Measurements from ENCODE around the gene SLC22A12. TPM values are rescaled to one million over a fixed set of nuclear protein-coding genes. Genes with fewer than 3 reads are reported as not detected.
A peak's percentile ranks its signal among the peaks of the same experiment; 100 is the strongest.

The SLC22A12 gene
- total RNA-seq (not detected), total RNA-seq (0 reads per million in 2 donors)

DNA sequence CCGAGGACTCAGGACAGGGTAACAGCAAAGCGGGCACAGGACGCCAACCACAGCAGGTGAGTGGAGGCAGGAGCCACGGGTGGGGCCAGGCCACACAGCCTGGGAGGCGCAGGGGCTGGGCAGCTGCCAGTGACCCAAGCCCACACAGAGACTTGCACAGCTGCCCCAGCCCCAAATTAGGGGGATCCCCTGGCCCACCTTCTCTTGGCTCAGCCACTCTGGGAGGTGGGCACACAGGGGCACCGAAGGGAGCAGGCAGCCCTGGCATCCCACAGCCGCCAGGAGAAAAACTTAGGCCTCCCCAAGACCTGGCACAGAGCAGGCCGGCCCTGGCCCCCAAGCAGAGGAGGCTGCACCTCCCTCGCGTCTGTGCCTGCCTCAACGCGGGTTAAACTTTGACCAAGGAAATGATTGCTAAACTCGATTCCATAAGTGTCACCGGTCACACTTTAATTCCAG is at the start of gene SLC22A12:
Gene SLC22A12 (plus strand): TSS at position 458 of the 459 bp plus-strand sequence. CDS start 337 bp downstream, outside the sequence.
- no peak for DNase-seq
- Mint-ChIP-seq H3K27me3 (peaks cover 7% of the 10 kb centered on the region), H3K4me3 (no peak within 1 kb of the TSS), H3K36me3 (ENCODE audit: low read depth) (peaks cover 2% of the 10 kb centered on the region), H3K27ac (no peak within 1 kb of the TSS), H3K4me1 (no peaks in the 10 kb centered on the region)
- no peak for ATAC-seq
- no peaks in the 10 kb centered on the region for H3K9me3 ChIP-seq (ENCODE audit: control insufficient read depth, low read length, poor library complexity, severe bottlenecking)

DNA sequence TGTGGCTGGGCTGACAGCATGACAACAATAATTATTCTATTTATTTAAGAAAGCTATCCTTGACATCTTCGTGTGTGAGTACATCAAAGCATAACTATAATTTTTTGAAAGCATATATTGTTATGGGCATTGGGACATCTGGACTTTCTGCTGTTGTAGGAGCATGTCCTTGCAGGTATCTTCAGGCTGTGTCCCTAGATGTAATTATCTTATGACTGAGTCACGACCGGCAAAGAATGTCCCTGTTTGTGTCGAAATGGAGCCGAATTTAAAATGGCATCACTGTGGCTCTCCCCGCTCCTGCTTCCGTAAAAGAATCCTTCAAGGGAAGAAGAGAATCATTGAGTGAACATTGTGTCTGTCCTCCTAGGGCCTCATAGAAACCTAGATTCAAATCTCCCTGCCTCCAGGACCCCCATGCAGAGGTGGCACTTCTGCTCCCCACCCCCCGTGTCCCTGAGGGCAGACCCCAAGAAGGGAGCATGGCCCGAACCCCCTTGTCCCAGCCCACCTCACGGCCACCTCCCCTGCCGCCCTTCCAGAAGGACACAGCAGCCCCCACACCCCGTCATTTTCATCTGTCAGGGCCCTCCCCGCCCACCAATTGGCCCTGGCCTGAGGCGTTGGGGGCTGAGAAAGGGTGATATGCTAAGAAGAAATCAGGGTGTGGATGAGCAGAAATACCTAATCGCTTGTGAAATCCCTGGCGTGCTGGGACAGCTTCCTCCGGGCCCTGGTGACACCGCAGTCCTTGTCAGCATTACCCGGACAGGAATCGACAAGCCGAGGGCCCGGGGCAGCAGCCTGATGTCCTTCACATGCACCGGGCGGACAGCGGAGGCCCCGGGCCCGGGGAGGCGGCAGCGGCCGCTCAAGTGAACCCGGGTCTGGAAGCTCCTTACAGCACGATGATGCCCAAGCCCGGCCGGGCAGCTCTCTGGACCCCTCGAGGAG is 48.6 kb upstream of the SLC22A12 start:
- H3K9me3 ChIP-seq (ENCODE audit: control insufficient read depth, low read length, poor library complexity, severe bottlenecking), result no peaks in the 10 kb centered on the region
- peaks cover 61% of the 10 kb centered on the region for H3K27me3 Mint-ChIP-seq
- DNase-seq (no peak), ATAC-seq (no peak)
- no peak overlapping the region for H3K4me3 Mint-ChIP-seq
- no peaks in the 10 kb centered on the region for H3K36me3 Mint-ChIP-seq (ENCODE audit: low read depth)
- no peaks in the 10 kb centered on the region for H3K4me1 Mint-ChIP-seq
- H3K27ac Mint-ChIP-seq, result no peak overlapping the region

DNA sequence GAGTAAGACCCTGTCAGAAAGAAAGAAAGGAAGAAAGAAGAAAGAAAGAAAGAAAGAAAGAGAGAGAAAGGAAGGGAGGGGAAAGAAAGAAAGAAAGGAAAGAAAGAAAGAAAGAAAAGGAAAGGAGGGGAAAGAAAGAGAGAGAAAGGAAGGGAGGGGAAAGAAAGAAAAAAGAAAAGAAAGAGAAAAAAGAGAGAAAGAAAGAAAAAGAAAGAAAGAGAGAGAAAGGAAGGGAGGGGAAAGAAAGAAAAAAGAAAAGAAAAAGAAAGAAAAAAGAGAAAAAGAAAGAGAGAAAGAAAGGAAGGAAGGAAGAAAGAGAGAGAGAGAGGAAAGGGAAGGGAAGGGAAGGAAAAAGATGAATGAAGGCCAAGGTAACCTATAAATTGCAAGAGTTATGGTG is 47.2 kb upstream of the SLC22A12 start:
- H3K36me3 Mint-ChIP-seq (ENCODE audit: low read depth), result no peaks in the 10 kb centered on the region
- H3K27me3 Mint-ChIP-seq, result peaks cover 57% of the 10 kb centered on the region
- H3K4me1 Mint-ChIP-seq, result no peaks in the 10 kb centered on the region
- no peak overlapping the region for H3K4me3 Mint-ChIP-seq
- no peak for ATAC-seq
- no peaks in the 10 kb centered on the region for H3K9me3 ChIP-seq (ENCODE audit: control insufficient read depth, low read length, poor library complexity, severe bottlenecking)
- no peak for DNase-seq
- no peak overlapping the region for H3K27ac Mint-ChIP-seq

DNA sequence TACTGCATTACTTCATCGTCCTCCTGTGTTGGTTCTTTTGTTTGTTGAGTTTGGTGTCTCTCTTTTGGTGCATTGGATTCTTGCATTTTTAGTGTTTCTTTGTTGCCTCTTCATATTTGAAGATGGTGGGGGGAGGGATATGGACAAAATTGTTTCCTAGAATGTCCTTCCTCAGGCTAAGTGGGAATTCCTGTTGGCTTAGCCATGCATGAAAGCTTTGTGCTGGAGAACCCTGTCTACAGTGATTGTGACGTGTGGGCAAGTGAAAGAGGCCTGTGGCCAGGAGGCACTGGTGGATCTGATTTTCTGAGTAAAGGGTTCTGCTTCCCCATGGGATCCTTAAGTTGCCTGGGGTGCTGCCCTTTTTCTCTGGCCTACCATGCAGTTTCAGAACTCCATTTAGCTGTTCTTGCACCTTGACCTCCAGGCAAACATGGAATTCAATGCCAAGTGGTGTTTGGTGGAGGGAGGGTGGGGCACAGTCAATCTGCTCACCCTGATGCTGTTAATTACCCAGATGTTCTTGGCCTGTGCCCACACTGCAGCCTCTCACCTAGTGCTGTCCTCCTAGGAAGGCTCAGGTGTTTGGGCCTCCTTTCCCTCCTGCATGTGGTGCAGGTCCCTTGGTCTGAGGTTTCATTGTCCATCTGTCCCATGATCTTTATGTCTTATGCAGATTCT is 46.3 kb upstream of the SLC22A12 start:
- Mint-ChIP-seq H3K36me3 (ENCODE audit: low read depth) (no peaks in the 10 kb centered on the region), H3K27ac (no peak overlapping the region), H3K4me1 (no peaks in the 10 kb centered on the region), H3K4me3 (no peak overlapping the region), H3K27me3 (peaks cover 48% of the 10 kb centered on the region)
- no peaks in the 10 kb centered on the region for H3K9me3 ChIP-seq (ENCODE audit: control insufficient read depth, low read length, poor library complexity, severe bottlenecking)
- ATAC-seq (no peak), DNase-seq (no peak)

DNA sequence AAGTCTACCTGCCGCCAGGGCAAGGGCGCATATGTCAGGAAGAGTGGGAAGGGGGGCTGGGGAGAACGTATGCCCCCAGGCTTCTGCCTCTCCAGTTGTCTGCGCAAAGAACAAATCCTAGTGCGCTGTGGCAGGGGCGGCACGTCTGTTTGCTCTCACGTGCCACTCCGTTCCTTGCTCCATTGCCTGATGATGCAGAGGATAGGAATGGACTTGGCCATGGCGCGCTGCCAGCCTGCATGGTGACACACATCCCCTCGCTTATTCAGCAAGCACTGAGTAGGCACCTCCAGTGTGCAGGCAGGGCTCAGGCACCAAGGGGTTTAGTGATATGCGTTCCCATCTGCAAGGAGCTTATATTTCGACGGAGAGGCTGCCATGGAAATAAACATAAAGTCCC is 45.4 kb upstream of the SLC22A12 start:
- Mint-ChIP-seq H3K4me1 (no peaks in the 10 kb centered on the region), H3K27ac (no peak overlapping the region), H3K27me3 (peaks cover 43% of the 10 kb centered on the region), H3K4me3 (no peak overlapping the region), H3K36me3 (ENCODE audit: low read depth) (no peaks in the 10 kb centered on the region)
- ATAC-seq (no peak), DNase-seq (no peak)
- no peaks in the 10 kb centered on the region for H3K9me3 ChIP-seq (ENCODE audit: control insufficient read depth, low read length, poor library complexity, severe bottlenecking)

DNA sequence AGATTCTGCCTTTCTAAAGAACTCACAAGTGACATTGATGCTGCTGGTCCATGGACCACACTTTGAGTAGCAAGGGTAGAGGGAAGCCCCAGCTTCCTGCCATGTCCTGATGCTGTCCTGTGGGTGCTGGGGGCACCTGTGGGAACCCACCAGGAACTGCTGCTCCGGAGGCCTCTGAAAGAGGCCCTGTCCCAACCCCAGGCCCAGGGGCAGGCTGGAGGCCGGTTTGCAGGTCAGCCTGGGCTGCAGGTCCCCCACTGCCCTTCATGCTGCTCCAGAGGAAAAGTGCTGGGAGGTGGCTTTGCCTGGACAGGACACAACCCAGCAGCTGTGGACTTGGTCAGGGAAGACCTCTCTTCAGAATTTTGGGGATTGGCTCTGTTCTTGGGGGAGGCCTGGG is 44.8 kb upstream of the SLC22A12 start:
- Mint-ChIP-seq H3K36me3 (ENCODE audit: low read depth) (no peaks in the 10 kb centered on the region), H3K4me1 (no peaks in the 10 kb centered on the region), H3K27me3 (peaks cover 41% of the 10 kb centered on the region), H3K4me3 (no peak overlapping the region), H3K27ac (no peak overlapping the region)
- no peak for DNase-seq
- H3K9me3 ChIP-seq (ENCODE audit: control insufficient read depth, low read length, poor library complexity, severe bottlenecking), result no peaks in the 10 kb centered on the region
- no peak for ATAC-seq

DNA sequence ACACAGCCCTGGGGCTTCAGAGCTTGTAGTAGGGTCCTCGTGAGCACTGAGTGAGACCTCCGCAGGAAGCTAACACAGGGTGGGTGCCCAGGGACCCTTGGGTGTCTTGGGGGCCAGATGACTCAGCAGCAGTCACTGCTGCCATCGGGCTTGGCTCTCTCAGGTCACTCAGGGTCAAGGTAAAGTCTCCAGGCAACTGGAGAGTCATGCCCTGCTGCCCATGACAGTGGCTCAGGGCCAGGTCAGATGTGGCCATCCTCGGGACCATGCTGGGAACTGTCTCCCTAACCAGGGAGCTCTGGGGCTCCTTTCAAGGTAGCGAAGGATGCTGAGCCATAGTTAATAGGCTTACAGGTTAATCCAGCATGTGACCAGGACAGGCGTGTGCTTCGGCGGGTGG is 44.4 kb upstream of the SLC22A12 start:
- peaks cover 39% of the 10 kb centered on the region for H3K27me3 Mint-ChIP-seq
- ATAC-seq (no peak), DNase-seq (no peak)
- no peak overlapping the region for H3K4me3 Mint-ChIP-seq
- H3K27ac Mint-ChIP-seq, result no peak overlapping the region
- H3K9me3 ChIP-seq (ENCODE audit: control insufficient read depth, low read length, poor library complexity, severe bottlenecking), result no peaks in the 10 kb centered on the region
- no peaks in the 10 kb centered on the region for H3K4me1 Mint-ChIP-seq
- H3K36me3 Mint-ChIP-seq (ENCODE audit: low read depth), result no peaks in the 10 kb centered on the region

DNA sequence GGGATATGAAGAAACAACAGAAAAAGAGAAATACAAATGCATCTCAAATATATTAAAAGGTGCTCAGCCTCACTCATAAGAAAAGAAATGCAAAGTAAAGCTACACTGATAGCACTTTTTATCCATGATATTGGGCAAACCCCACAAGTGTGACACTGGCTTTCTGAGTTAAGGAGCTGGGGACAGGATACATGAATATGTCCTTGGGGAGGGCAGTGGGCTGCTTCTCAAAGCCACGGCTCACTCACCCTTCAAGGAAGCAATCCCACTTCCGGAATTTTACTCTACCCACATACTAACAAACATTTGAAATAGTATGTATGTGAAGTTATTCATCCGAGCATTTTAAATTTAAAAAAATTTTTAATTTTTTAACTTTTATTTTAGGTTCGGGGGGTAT is 41.1 kb upstream of the SLC22A12 start:
- ATAC-seq (no peak), DNase-seq (no peak)
- Mint-ChIP-seq H3K27me3 (peaks cover 34% of the 10 kb centered on the region), H3K36me3 (ENCODE audit: low read depth) (no peaks in the 10 kb centered on the region), H3K27ac (no peak overlapping the region), H3K4me1 (no peaks in the 10 kb centered on the region), H3K4me3 (no peak overlapping the region)
- H3K9me3 ChIP-seq (ENCODE audit: control insufficient read depth, low read length, poor library complexity, severe bottlenecking), result no peaks in the 10 kb centered on the region

DNA sequence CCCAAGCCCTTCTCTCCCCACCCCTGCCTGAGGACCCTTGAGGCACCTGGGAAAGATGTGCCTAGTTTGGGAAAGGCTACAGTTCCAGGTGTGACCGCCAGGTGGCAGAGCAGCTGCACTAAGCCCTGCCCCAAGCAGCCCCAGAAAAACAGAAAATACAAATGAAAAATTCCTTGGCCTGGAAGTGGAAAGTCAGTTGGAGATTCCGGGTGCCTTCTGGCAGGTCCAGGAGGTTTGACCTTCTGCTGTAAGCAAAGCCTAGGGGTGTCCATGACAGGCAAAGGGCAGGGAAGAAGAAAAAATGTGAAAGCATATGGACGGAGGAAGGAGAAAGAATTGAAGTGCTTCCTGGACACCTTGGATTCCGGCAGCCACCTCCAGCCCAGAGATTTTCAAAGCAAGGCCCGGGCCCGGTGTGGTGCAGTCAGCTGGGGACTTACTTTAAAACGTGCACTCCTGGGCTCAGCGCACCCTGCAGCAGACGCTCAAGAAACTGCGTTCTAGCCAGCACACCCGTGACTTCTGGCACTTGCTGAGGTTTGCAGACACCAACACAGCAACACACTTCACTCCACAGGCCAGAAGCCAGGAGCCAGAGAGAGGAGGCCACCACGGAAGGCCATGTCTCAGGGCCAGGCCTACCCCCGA is 37.3 kb upstream of the SLC22A12 start:
- no peaks in the 10 kb centered on the region for H3K9me3 ChIP-seq (ENCODE audit: control insufficient read depth, low read length, poor library complexity, severe bottlenecking)
- Mint-ChIP-seq H3K4me3 (no peak overlapping the region), H3K27ac (no peak overlapping the region), H3K4me1 (no peaks in the 10 kb centered on the region), H3K27me3 (peaks cover 17% of the 10 kb centered on the region), H3K36me3 (ENCODE audit: low read depth) (no peaks in the 10 kb centered on the region)
- peak; percentile 69 for ATAC-seq
- DNase-seq, result peak in 2 of 3 donors; percentile 32 to 45

DNA sequence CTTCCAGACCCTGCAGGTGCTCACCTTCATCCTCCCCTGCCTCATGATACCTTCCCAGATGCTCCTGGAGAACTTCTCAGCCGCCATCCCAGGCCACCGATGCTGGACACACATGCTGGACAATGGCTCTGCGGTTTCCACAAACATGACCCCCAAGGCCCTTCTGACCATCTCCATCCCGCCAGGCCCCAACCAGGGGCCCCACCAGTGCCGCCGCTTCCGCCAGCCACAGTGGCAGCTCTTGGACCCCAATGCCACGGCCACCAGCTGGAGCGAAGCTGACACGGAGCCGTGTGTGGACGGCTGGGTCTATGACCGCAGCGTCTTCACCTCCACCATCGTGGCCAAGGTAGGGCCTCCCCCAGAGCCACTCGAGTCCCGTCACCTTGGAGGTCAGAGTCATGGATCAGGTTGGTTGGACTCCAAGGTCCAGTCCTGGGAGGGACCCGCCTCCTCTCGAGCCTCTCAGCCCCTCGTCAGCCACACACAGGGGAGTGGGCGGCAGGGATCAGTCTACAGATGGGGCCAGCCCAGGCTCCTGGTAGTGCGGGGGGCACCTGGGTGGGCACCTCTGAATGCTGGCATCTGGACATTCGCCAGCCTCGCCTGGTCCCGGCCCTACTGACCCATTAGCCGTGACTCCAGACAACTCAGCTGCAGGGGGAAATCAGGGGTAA is 34.8 kb upstream of the SLC22A12 start:
- no peaks in the 10 kb centered on the region for H3K36me3 Mint-ChIP-seq (ENCODE audit: low read depth)
- no peak overlapping the region for H3K4me3 Mint-ChIP-seq
- H3K9me3 ChIP-seq (ENCODE audit: control insufficient read depth, low read length, poor library complexity, severe bottlenecking), result no peaks in the 10 kb centered on the region
- no peak overlapping the region for H3K27ac Mint-ChIP-seq
- H3K4me1 Mint-ChIP-seq, result no peaks in the 10 kb centered on the region
- DNase-seq, result no peak
- ATAC-seq, result no peak
- peaks cover 22% of the 10 kb centered on the region for H3K27me3 Mint-ChIP-seq

DNA sequence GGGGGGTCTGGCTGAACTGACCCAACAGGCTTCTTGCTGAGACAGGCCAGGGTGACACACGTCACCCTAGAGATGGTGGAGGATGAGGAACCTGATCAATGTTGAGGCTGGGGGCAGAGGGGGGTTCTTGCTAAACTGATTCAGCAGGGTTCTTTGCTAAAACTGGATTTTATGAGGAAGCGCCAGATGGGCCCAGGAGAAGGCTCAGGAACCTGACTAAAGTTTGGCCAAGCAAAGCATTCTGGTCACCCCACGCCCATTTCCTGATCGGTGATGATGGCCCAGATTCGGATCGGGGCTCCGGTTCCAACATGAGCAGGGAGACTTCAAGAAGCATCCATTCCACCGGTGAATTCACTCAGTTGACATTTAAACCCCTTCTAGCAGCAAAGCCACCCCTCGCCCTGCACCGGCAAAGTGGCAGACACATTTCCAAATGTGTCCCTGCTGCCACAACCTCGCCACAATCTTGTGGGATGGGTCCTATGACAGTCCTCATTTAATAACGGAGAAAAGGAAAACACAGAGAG is 34.2 kb upstream of the SLC22A12 start:
- Mint-ChIP-seq H3K4me3 (no peak overlapping the region), H3K36me3 (ENCODE audit: low read depth) (no peaks in the 10 kb centered on the region), H3K27me3 (peaks cover 22% of the 10 kb centered on the region), H3K27ac (no peak overlapping the region), H3K4me1 (no peaks in the 10 kb centered on the region)
- no peak for DNase-seq
- no peak for ATAC-seq
- H3K9me3 ChIP-seq (ENCODE audit: control insufficient read depth, low read length, poor library complexity, severe bottlenecking), result no peaks in the 10 kb centered on the region

DNA sequence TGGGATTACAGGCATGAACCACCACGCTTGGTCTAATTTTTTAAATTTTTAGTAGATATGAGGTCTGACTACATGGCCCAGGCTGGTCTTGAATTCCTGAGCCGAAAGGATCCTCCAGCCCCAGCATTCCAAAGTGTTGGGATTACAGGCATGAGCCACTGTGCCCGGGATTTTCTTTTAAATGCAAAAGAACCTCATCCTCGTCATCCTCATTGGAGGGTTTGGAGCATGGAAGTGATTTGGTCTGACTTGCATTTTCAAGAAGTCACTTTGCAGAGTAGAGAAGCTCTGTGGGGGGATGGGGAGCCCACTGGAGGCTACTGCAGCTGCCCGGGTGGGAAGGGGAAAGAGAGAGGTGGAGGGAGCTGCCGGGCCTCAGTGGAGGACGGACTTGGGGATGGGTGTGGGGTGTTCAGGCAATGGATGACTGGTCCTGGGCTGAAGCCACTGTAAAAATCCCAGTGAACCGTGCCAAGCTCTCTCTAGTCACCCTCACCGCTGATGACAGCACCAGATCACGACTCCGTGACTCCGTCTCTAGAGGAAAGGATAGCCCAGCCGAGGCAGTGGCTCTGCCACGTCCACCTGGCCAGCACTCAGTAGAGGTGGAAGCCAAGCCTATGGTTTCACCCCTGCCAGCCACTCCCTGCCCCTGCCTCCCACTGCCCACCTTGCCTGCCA is 32.8 kb upstream of the SLC22A12 start:
- no peak overlapping the region for H3K27ac Mint-ChIP-seq
- ATAC-seq (no peak), DNase-seq (no peak)
- no peaks in the 10 kb centered on the region for H3K36me3 Mint-ChIP-seq (ENCODE audit: low read depth)
- H3K27me3 Mint-ChIP-seq, result peaks cover 22% of the 10 kb centered on the region
- no peaks in the 10 kb centered on the region for H3K4me1 Mint-ChIP-seq
- no peaks in the 10 kb centered on the region for H3K9me3 ChIP-seq (ENCODE audit: control insufficient read depth, low read length, poor library complexity, severe bottlenecking)
- no peak overlapping the region for H3K4me3 Mint-ChIP-seq

Measured in T-helper 17 cell (primary cell).